SK-N-SH treated with all-trans-retinoic acid at 6 μM for 48 hours (cell line): ENCODE data around the gene CCR9.

ENCODE experiments used
- ATAC-seq: fragments of 200-7000 bp; cut with Tn5 transposase; 3 replicates; pipeline ENCODE4 v1.9.1; 2020; ENCODE audit warnings: mild to moderate bottlenecking, moderate library complexity
- ARNTL ChIP-seq: fragments of 450-650 bp; formaldehyde crosslinking; IDR thresholded peaks from 2 replicates; pipeline ENCODE4 v1.5.0; 2020; ENCODE audit warnings: low read depth, mild to moderate bottlenecking, moderate library complexity, borderline replicate concordance
- BACH2 ChIP-seq: fragments of 250-450 bp; sonication (Bioruptor Pico); IDR thresholded peaks from 2 replicates; pipeline ENCODE4 v1.9.0; 2021; ENCODE audit warnings: mild to moderate bottlenecking, borderline replicate concordance
- CSDC2 ChIP-seq: fragments of 250-450 bp; sonication (Bioruptor Pico); IDR thresholded peaks from 2 replicates; pipeline ENCODE4 v1.5.0; 2020; ENCODE audit warnings: mild to moderate bottlenecking, moderate library complexity
- CSRNP3 ChIP-seq: fragments of 250-450 bp; sonication (Bioruptor Pico); IDR thresholded peaks from 2 replicates; pipeline ENCODE4 v1.5.1; 2021; ENCODE audit warnings: mild to moderate bottlenecking, moderate library complexity
- ESRRG ChIP-seq: fragments of 250-450 bp; sonication (Bioruptor Pico); IDR thresholded peaks from 2 replicates; pipeline ENCODE4 v1.6.1; 2021; ENCODE audit warnings: mild to moderate bottlenecking
- GLIS3 ChIP-seq: fragments of 250-450 bp; sonication (Bioruptor Pico); IDR thresholded peaks from 2 replicates; pipeline ENCODE4 v1.5.0; 2020; ENCODE audit warnings: mild to moderate bottlenecking, moderate library complexity
- ISL1 ChIP-seq: fragments of 250-450 bp; sonication (Bioruptor Pico); IDR thresholded peaks from 2 replicates; pipeline ENCODE4 v2.1.2; 2022; ENCODE audit warnings: mild to moderate bottlenecking, moderate library complexity
- OSR1 ChIP-seq: fragments of 250-450 bp; sonication (Bioruptor Pico); IDR thresholded peaks from 2 replicates; pipeline ENCODE4 v1.8.0; 2022; ENCODE audit warnings: moderate library complexity, mild to moderate bottlenecking, inconsistent platforms
- PATZ1 ChIP-seq: fragments of 250-450 bp; sonication (Bioruptor Pico); IDR thresholded peaks from 2 replicates; pipeline ENCODE4 v1.8.0; 2020; ENCODE audit warnings: mild to moderate bottlenecking, moderate library complexity, borderline replicate concordance
- POU6F1 ChIP-seq: fragments of 250-450 bp; sonication (Bioruptor Pico); IDR thresholded peaks from 2 replicates; pipeline ENCODE4 v1.8.0; 2021; ENCODE audit warnings: low read depth, mild to moderate bottlenecking, moderate library complexity, borderline replicate concordance
- PPARA ChIP-seq: fragments of 250-450 bp; sonication (Bioruptor Pico); IDR thresholded peaks from 2 replicates; pipeline ENCODE4 v1.5.0; 2020; ENCODE audit warnings: mild to moderate bottlenecking, borderline replicate concordance
- RARB ChIP-seq: fragments of 250-450 bp; sonication (Bioruptor Pico); IDR thresholded peaks from 2 replicates; pipeline ENCODE4 v1.8.0; 2021; ENCODE audit warnings: mild to moderate bottlenecking, moderate library complexity
- SNAI2 ChIP-seq: fragments of 250-450 bp; sonication (Bioruptor Pico); IDR thresholded peaks from 2 replicates; pipeline ENCODE4 v1.5.0; 2020; ENCODE audit warnings: mild to moderate bottlenecking, moderate library complexity
- TCF4 ChIP-seq: fragments of 250-450 bp; sonication (Bioruptor Pico); IDR thresholded peaks from 2 replicates; pipeline ENCODE4 v1.8.0; 2021; ENCODE audit warnings: mild to moderate bottlenecking, moderate library complexity, borderline replicate concordance
- TOX ChIP-seq: fragments of 250-450 bp; sonication (Bioruptor Pico); IDR thresholded peaks from 2 replicates; pipeline ENCODE4 v1.8.0; 2021; ENCODE audit warnings: mild to moderate bottlenecking, moderate library complexity, borderline replicate concordance
- TSHZ2 ChIP-seq: fragments of 250-450 bp; sonication (Bioruptor Pico); IDR thresholded peaks from 2 replicates; pipeline ENCODE4 v1.5.0; 2020; ENCODE audit warnings: mild to moderate bottlenecking, moderate library complexity
- ZFP3 ChIP-seq: fragments of 250-450 bp; sonication (Bioruptor Pico); IDR thresholded peaks from 2 replicates; pipeline ENCODE4 v1.5.0; 2020; ENCODE audit warnings: mild to moderate bottlenecking, moderate library complexity
- ZFP30 ChIP-seq: fragments of 450-650 bp; formaldehyde crosslinking; IDR thresholded peaks from 2 replicates; pipeline ENCODE4 v1.5.0; 2022; ENCODE audit warnings: mild to moderate bottlenecking, moderate library complexity
- ZNF565 ChIP-seq: fragments of 450-650 bp; formaldehyde crosslinking; conservative IDR thresholded peaks from 2 replicates; pipeline ENCODE4 v1.5.0; 2020; ENCODE audit warnings: low read depth, mild to moderate bottlenecking, moderate library complexity
- ZNF70 ChIP-seq: fragments of 450-650 bp; formaldehyde crosslinking; IDR thresholded peaks from 2 replicates; pipeline ENCODE4 v1.5.0; 2020; ENCODE audit warnings: mild to moderate bottlenecking, moderate library complexity
- ZNF8 ChIP-seq: fragments of 450-650 bp; formaldehyde crosslinking; IDR thresholded peaks from 2 replicates; pipeline ENCODE4 v1.5.0; 2020; ENCODE audit warnings: mild to moderate bottlenecking, moderate library complexity

Gene CCR9

GRCh38 chr3:45915518-45916231, 29.3 kb downstream of the CCR9 start:
- ATAC-seq = peak; percentile 65
- TF ChIP-seq ZNF565 (CRISPR knock-in tag) (no peak), TCF4 (CRISPR knock-in tag) (no peak), ESRRG (no peak), CSDC2 (CRISPR knock-in tag) (no peak), PPARA (CRISPR knock-in tag) (no peak), ZFP3 (CRISPR knock-in tag) (no peak)

GRCh38 chr3:45917146-45917898, 31.0 kb downstream of the CCR9 start:
- ATAC-seq = no peak
- no peak for TF ChIP-seq TSHZ2
- TF ChIP-seq ZNF8 (CRISPR knock-in tag) = no peak
- TF ChIP-seq SNAI2 (CRISPR knock-in tag) = no peak
- TF ChIP-seq ISL1 = no peak
- TF ChIP-seq ARNTL (CRISPR knock-in tag) = no peak
- no peak for TF ChIP-seq ZNF565 (CRISPR knock-in tag)

- no peak for TF ChIP-seq RARB
- TF ChIP-seq ZNF8 (CRISPR knock-in tag) = no peak
- no peak for TF ChIP-seq SNAI2 (CRISPR knock-in tag)
- no peak for TF ChIP-seq CSDC2 (CRISPR knock-in tag)
- no peak for TF ChIP-seq PPARA (CRISPR knock-in tag)
- no peak for TF ChIP-seq GLIS3 (CRISPR knock-in tag)
- no peak for TF ChIP-seq BACH2 (CRISPR knock-in tag)
- TF ChIP-seq OSR1 (CRISPR knock-in tag) = no peak
- TF ChIP-seq ZFP30 (CRISPR knock-in tag) = no peak
- no peak for TF ChIP-seq ZFP3 (CRISPR knock-in tag)
- TF ChIP-seq TOX = no peak
- no peak for TF ChIP-seq PATZ1 (CRISPR knock-in tag)
- no peak for TF ChIP-seq CSRNP3 (CRISPR knock-in tag)
- TF ChIP-seq ZNF565 (CRISPR knock-in tag) = no peak
- no peak for TF ChIP-seq POU6F1 (CRISPR knock-in tag)
- no peak for TF ChIP-seq ARNTL (CRISPR knock-in tag)
- TF ChIP-seq ESRRG = no peak
- no peak for TF ChIP-seq ZNF70 (CRISPR knock-in tag)
- TF ChIP-seq TCF4 (CRISPR knock-in tag) = no peak
- TF ChIP-seq, all 23 proteins: peak for 0
- ATAC-seq = no peak
Measured at GRCh38 chr3:45921158-45922038, 35.1 kb downstream of the CCR9 start.
